ENCODE results near the gene FTO. TPM values are rescaled to one million over a fixed set of nuclear protein-coding genes. Genes with fewer than 3 reads are reported as not detected.

FTO gene
- polyA plus RNA-seq, 2 of the 4 experiments (the other 2 are of a cell fraction): 48.7 to 101 TPM

DNA sequence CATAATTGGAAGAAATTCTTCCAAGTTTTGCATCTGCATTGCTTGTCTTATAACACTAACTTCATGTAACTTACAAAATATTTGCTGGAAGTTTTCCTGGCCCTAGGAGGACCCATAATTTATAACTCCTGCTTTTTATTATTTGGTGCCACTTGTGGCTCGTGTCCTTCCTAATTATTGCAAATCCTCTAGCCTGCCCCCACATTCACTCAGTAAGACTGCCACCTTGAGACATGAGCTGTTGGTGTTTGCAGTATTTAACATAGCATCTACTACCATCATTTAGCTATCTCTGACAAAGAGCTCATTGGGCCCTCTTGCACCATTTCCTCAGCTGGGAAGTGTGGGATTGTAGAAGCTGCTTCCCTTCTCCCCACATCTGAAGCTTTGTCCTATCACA is 49.5 kb downstream of the FTO start:
- TF ChIP-seq TP53 (CRISPR knock-in tag; IDR thresholded peaks at IDR 0.05) (no peak), HOXB5 (CRISPR knock-in tag; IDR thresholded peaks at IDR 0.05) (no peak), FOXS1 (CRISPR knock-in tag; IDR thresholded peaks at IDR 0.05) (no peak), EHMT2 (IDR thresholded peaks at IDR 0.05; ENCODE audit: low read depth) (no peak), CHD4 (IDR thresholded peaks at IDR 0.05; ENCODE audit: borderline replicate concordance) (no peak), JUN (IDR thresholded peaks at IDR 0.05) (no peak), ZFP36 (IDR thresholded peaks at IDR 0.05; ENCODE audit: borderline replicate concordance, partially characterized antibody) (no peak), RCOR1 (IDR thresholded peaks at IDR 0.05; ENCODE audit: low read depth, low read length) (no peak), CHD2 (IDR thresholded peaks at IDR 0.05; ENCODE audit: low read length, partially characterized antibody) (no peak), SREBF2 (IDR thresholded peaks at IDR 0.05) (no peak), ZSCAN20 (CRISPR knock-in tag; IDR thresholded peaks at IDR 0.05) (no peak), ESRRA (IDR thresholded peaks at IDR 0.05; ENCODE audit: borderline replicate concordance, low read length) (no peak)
- TF ChIP-seq, protein P1, sequence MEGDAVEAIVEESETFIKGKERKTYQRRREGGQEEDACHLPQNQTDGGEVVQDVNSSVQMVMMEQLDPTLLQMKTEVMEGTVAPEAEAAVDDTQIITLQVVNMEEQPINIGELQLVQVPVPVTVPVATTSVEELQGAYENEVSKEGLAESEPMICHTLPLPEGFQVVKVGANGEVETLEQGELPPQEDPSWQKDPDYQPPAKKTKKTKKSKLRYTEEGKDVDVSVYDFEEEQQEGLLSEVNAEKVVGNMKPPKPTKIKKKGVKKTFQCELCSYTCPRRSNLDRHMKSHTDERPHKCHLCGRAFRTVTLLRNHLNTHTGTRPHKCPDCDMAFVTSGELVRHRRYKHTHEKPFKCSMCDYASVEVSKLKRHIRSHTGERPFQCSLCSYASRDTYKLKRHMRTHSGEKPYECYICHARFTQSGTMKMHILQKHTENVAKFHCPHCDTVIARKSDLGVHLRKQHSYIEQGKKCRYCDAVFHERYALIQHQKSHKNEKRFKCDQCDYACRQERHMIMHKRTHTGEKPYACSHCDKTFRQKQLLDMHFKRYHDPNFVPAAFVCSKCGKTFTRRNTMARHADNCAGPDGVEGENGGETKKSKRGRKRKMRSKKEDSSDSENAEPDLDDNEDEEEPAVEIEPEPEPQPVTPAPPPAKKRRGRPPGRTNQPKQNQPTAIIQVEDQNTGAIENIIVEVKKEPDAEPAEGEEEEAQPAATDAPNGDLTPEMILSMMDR (IDR thresholded peaks at IDR 0.05): no peak
- TF ChIP-seq, protein P2, sequence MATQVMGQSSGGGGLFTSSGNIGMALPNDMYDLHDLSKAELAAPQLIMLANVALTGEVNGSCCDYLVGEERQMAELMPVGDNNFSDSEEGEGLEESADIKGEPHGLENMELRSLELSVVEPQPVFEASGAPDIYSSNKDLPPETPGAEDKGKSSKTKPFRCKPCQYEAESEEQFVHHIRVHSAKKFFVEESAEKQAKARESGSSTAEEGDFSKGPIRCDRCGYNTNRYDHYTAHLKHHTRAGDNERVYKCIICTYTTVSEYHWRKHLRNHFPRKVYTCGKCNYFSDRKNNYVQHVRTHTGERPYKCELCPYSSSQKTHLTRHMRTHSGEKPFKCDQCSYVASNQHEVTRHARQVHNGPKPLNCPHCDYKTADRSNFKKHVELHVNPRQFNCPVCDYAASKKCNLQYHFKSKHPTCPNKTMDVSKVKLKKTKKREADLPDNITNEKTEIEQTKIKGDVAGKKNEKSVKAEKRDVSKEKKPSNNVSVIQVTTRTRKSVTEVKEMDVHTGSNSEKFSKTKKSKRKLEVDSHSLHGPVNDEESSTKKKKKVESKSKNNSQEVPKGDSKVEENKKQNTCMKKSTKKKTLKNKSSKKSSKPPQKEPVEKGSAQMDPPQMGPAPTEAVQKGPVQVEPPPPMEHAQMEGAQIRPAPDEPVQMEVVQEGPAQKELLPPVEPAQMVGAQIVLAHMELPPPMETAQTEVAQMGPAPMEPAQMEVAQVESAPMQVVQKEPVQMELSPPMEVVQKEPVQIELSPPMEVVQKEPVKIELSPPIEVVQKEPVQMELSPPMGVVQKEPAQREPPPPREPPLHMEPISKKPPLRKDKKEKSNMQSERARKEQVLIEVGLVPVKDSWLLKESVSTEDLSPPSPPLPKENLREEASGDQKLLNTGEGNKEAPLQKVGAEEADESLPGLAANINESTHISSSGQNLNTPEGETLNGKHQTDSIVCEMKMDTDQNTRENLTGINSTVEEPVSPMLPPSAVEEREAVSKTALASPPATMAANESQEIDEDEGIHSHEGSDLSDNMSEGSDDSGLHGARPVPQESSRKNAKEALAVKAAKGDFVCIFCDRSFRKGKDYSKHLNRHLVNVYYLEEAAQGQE (IDR thresholded peaks at IDR 0.05): no peak
- TF ChIP-seq, protein P3, sequence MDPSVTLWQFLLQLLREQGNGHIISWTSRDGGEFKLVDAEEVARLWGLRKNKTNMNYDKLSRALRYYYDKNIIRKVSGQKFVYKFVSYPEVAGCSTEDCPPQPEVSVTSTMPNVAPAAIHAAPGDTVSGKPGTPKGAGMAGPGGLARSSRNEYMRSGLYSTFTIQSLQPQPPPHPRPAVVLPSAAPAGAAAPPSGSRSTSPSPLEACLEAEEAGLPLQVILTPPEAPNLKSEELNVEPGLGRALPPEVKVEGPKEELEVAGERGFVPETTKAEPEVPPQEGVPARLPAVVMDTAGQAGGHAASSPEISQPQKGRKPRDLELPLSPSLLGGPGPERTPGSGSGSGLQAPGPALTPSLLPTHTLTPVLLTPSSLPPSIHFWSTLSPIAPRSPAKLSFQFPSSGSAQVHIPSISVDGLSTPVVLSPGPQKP (IDR thresholded peaks at IDR 0.05; ENCODE audit: low read depth, low read length): no peak
- Histone ChIP-seq H3K4me2 (no peak overlapping the region), H3K9me3 (no peaks in the 10 kb centered on the region), H3K27ac (no peak overlapping the region), H3K4me3 (no peak overlapping the region), H3K4me1 (peaks cover 45% of the 10 kb centered on the region)
- ATAC-seq (no peak), DNase-seq (ENCODE audit: low read depth in 1 of 2, low spot score in 1 of 2) (no peak), FAIRE-seq (no peak)
- ChIA-PET CTCF (interaction anchor here (0.5 to 2.3 kb wide), 7 partner anchors 9 to 532 kb away, joined by 3 to 10 read pairs (median 3); no protein-coding TSS in a partner anchor), POLR2A (no interaction called here)
- 76% methylated on average over 1 of the region's 1 CpG for WGBS (ENCODE audit: missing lambda C conversion rate)

DNA sequence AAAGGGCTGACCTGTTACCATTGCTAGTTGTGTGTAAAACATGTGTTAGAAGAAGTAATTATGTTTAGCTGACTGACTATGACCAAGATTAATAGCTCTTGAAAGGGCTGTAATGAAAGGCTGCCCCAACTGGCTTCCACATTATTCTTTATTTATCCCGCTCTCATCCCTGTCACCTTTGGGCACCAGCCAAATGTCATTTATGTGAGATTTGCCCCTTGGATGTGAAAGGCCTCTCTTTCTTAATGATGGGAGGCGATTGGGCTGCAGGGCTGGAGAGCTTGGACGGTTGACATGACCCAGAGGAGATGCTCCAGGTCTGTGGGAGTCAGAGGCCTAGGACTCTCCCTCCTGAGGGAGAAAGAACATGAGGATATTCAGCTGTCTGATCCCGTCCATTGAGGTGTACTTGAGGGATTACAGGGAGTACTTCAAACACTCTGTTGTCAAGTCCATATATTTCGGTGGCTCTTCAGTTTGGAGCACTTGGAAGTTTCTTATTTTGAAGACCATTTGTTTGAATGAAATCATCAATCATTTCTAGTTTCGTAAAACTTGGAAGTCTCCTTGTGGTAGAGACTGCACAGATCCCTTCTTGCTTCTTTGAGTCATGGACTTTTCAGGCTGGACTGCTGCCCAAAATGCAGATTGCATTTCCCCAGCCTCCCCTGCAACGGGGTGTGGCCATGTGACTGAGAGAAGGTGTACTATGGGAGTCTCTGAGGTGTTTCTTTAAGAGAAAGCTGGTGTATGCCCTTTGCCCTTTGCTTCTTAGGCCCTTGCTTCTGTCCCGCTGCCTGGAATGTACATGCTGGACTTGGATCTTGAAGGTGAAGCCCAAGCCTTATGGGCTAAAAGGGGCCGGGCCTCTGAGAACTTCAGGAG is 51.3 kb downstream of the FTO start:
- FAIRE-seq: no peak
- POLR2A ChIA-PET: no interaction called here

More for the DNA sequence above, 51.3 kb downstream of the FTO start:
- Histone ChIP-seq H3K9me3 (no peaks in the 10 kb centered on the region), H3K27ac (peak overlapping the region; percentile 49 to 65; a peak in 5 of 6 replicates), H3K4me2 (peak overlapping the region; percentile 66), H3K4me3 (no peak overlapping the region), H3K4me1 (peaks cover 47% of the 10 kb centered on the region)
- CTCF ChIA-PET: interaction anchor here (2.0 to 3.3 kb wide), 3 partner anchors 12 to 18 kb away, joined by 7 to 13 read pairs (median 10); no protein-coding TSS in a partner anchor
- ATAC-seq (peak; percentile 81 to 88), DNase-seq (ENCODE audit: low read depth in 1 of 2, low spot score in 1 of 2) (peak in 1 of 2 experiments; percentile 54)
- TF ChIP-seq RCOR1 (IDR thresholded peaks at IDR 0.05; ENCODE audit: low read depth, low read length) (no peak), TFCP2L1 (CRISPR knock-in tag; IDR thresholded peaks at IDR 0.05) (no peak), TP53 (CRISPR knock-in tag; IDR thresholded peaks at IDR 0.05) (no peak), NPAS2 (CRISPR knock-in tag; IDR thresholded peaks at IDR 0.05; ENCODE audit: borderline replicate concordance) (no peak)
- TF ChIP-seq, protein P4, sequence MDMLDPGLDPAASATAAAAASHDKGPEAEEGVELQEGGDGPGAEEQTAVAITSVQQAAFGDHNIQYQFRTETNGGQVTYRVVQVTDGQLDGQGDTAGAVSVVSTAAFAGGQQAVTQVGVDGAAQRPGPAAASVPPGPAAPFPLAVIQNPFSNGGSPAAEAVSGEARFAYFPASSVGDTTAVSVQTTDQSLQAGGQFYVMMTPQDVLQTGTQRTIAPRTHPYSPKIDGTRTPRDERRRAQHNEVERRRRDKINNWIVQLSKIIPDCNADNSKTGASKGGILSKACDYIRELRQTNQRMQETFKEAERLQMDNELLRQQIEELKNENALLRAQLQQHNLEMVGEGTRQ (IDR thresholded peaks at IDR 0.05): peak; percentile 13; the same call in 1 of the 2 replicates
- WGBS (ENCODE audit: missing lambda C conversion rate): 64% methylated on average over 9 of the region's 9 CpGs

All from A549 (cell line).